IMR-90 (cell line): Measurements from ENCODE around the gene HRH4. TPM values are rescaled to one million over a fixed set of nuclear protein-coding genes. Genes with fewer than 3 reads are reported as not detected.

Experiments
- ATAC-seq: fragments of 200-7000 bp; cut with Tn5 transposase; 2 replicates; pipeline ENCODE4 v1.9.1; 2020; ENCODE audit warnings: low read depth, mild to moderate bottlenecking, moderate library complexity
- BruUV-seq: library from RNA; stranded (reverse); fragments of 400-500 nt; replicated peaks from 2 replicates; lab custom pipeline; 2021; lab: Mats Ljungman, UMichigan
- CTCF ChIA-PET: fragments of 300-600 bp; formaldehyde crosslinking; extraction: SDS; loops from one replicate; lab custom pipeline; 2021; ENCODE audit warnings: antibody characterized with exemption; lab: Yijun Ruan, JAX
- POLR2A ChIA-PET: fragments of 300-600 bp; sonication (Branson Sonifier 250); formaldehyde crosslinking; loops from one replicate; lab custom pipeline; 2022; ENCODE audit warnings: antibody characterized with exemption; ENCODE audit not compliant: unreplicated experiment; lab: Charles Lee
- DNase-seq: peaks from one replicate; pipeline ENCODE4 v3.0.0; 2013
- H2AFZ ChIP-seq: replicated peaks from 2 replicates; pipeline ENCODE3; 2013; ENCODE audit warnings: low read length, mild to moderate bottlenecking; ENCODE audit not compliant: poor library complexity
- H2AK5ac ChIP-seq: 2 replicates; pipeline ENCODE4 v1.6.1; 2013; ENCODE audit warnings: low read depth, low read length, inconsistent platforms
- H2AK9ac ChIP-seq: replicated peaks from 2 replicates; pipeline ENCODE3; 2013; ENCODE audit warnings: mild to moderate bottlenecking, low read depth, low read length, moderate library complexity; ENCODE audit not compliant: poor library complexity
- H2BK120ac ChIP-seq: 2 replicates; pipeline ENCODE4 v1.6.1; 2013; ENCODE audit warnings: low read depth, low read length, inconsistent platforms
- H2BK15ac ChIP-seq: 3 replicates; pipeline ENCODE4 v1.6.1; 2013; ENCODE audit warnings: low read depth, low read length, inconsistent platforms
- H2BK20ac ChIP-seq: 2 replicates; pipeline ENCODE4 v1.6.1; 2013; ENCODE audit warnings: low read depth, mild to moderate bottlenecking, inconsistent platforms, low read length, moderate library complexity
- H2BK5ac ChIP-seq: 2 replicates; pipeline ENCODE4 v1.6.1; 2013; ENCODE audit warnings: mild to moderate bottlenecking, low read depth, low read length, inconsistent platforms; ENCODE audit not compliant: poor library complexity, severe bottlenecking
- H3K14ac ChIP-seq: replicated peaks from 2 replicates; pipeline ENCODE4 v1.6.1; 2013; ENCODE audit warnings: low read depth, low read length, inconsistent platforms
- H3K18ac ChIP-seq: 2 replicates; pipeline ENCODE4 v1.6.1; 2013; ENCODE audit warnings: low read depth, low read length, control low read depth
- H3K23ac ChIP-seq: 2 replicates; pipeline ENCODE4 v1.6.1; 2013; ENCODE audit warnings: low read depth, low read length, inconsistent platforms
- H3K27ac ChIP-seq: 2 replicates; pipeline ENCODE4 v1.5.1; 2013; ENCODE audit warnings: mild to moderate bottlenecking, control low read depth, low read length; ENCODE audit not compliant: insufficient read depth
- H3K27me3 ChIP-seq: 2 replicates; pipeline ENCODE4 v1.6.1; 2013; ENCODE audit warnings: low read length; ENCODE audit not compliant: control insufficient read depth, insufficient read depth
- H3K36me3 ChIP-seq: 2 replicates; pipeline ENCODE4 v1.6.1; 2013; ENCODE audit warnings: low read length, mixed read lengths; ENCODE audit not compliant: control insufficient read depth, insufficient read depth
- H3K4ac ChIP-seq: 2 replicates; pipeline ENCODE4 v1.6.1; 2013; ENCODE audit warnings: low read depth, low read length, inconsistent platforms
- H3K4me1 ChIP-seq: 2 replicates; pipeline ENCODE4 v1.6.1; 2013; ENCODE audit warnings: low read length, mixed read lengths; ENCODE audit not compliant: control insufficient read depth, insufficient read depth
- H3K4me2 ChIP-seq: 2 replicates; pipeline ENCODE4 v1.6.1; 2013; ENCODE audit warnings: low read depth, mild to moderate bottlenecking, control low read depth, low read length, moderate library complexity
- H3K4me3 ChIP-seq: 2 replicates; pipeline ENCODE4 v1.5.1; 2013; ENCODE audit warnings: low read depth, mild to moderate bottlenecking, control low read depth, low read length, moderate library complexity; ENCODE audit not compliant: insufficient read depth
- H3K56ac ChIP-seq: 2 replicates; pipeline ENCODE4 v1.6.1; 2013; ENCODE audit warnings: low read length, inconsistent platforms; ENCODE audit not compliant: insufficient read depth; ENCODE audit errors: extremely low read depth
- H3K79me1 ChIP-seq, 2 experiments: 2 replicates each; pipeline ENCODE4 v1.6.1; 2013; ENCODE audit warnings: low read length in 2 of 2, inconsistent platforms in 1 of 2, low read depth in 1 of 2
- H3K9ac ChIP-seq: 2 replicates; pipeline ENCODE4 v1.6.1; 2013; ENCODE audit warnings: low read depth, low read length, control low read depth
- H3K9me1 ChIP-seq: 2 replicates; pipeline ENCODE4 v1.6.1; 2013; ENCODE audit warnings: low read length, inconsistent platforms; ENCODE audit not compliant: insufficient read depth
- H3K9me3 ChIP-seq: 2 replicates; pipeline ENCODE4 v1.6.1; 2013; ENCODE audit warnings: low read length; ENCODE audit not compliant: control insufficient read depth, insufficient read depth
- H4K20me1 ChIP-seq: 2 replicates; pipeline ENCODE4 v1.6.1; 2013; ENCODE audit warnings: low read length, inconsistent platforms; ENCODE audit not compliant: insufficient read depth
- H4K5ac ChIP-seq: 2 replicates; pipeline ENCODE4 v1.6.1; 2013; ENCODE audit warnings: mild to moderate bottlenecking, low read depth, low read length, control low read depth
- H4K8ac ChIP-seq, 2 experiments: 2 replicates each; pipeline ENCODE4 v1.6.1; 2013; ENCODE audit warnings: low read depth in 2 of 2, low read length in 2 of 2, control low read depth in 1 of 2, inconsistent platforms in 1 of 2
- H4K91ac ChIP-seq: 2 replicates; pipeline ENCODE4 v1.6.1; 2013; ENCODE audit warnings: low read depth, low read length, inconsistent platforms; ENCODE audit not compliant: insufficient read depth
- BHLHE40 ChIP-seq: fragments of 150-350 bp; IDR thresholded peaks from 2 replicates; pipeline ENCODE4 v1.6.1; 2016; ENCODE audit warnings: mild to moderate bottlenecking, low read depth, low read length
- CEBPB ChIP-seq: IDR thresholded peaks from 2 replicates; pipeline ENCODE4 v1.6.1; 2012; ENCODE audit warnings: low read depth, low read length, improper control_type of control experiment
- CHD1 ChIP-seq: IDR thresholded peaks from 2 replicates; pipeline ENCODE4 v1.6.1; 2012; ENCODE audit warnings: low read depth, low read length, improper control_type of control experiment
- FOS ChIP-seq: fragments of 150-350 bp; IDR thresholded peaks from 2 replicates; pipeline ENCODE4 v1.6.1; 2016; ENCODE audit warnings: low read depth, low read length
- MAZ ChIP-seq: IDR thresholded peaks from 2 replicates; pipeline ENCODE4 v1.6.1; 2012; ENCODE audit warnings: low read depth, mild to moderate bottlenecking, low read length, improper control_type of control experiment, moderate library complexity, borderline replicate concordance
- MXI1 ChIP-seq: IDR thresholded peaks from 2 replicates; pipeline ENCODE4 v1.6.1; 2012; ENCODE audit warnings: low read depth, mild to moderate bottlenecking, low read length, moderate library complexity, borderline replicate concordance
- NFE2L2 ChIP-seq: fragments of 150-350 bp; IDR thresholded peaks from 2 replicates; pipeline ENCODE4 v1.6.1; 2016; ENCODE audit warnings: low read depth, mild to moderate bottlenecking, low read length
- POLR2A ChIP-seq: IDR thresholded peaks from 2 replicates; pipeline ENCODE4 v1.6.1; 2012; ENCODE audit warnings: mild to moderate bottlenecking, low read depth, low read length
- RCOR1 ChIP-seq: IDR thresholded peaks from 2 replicates; pipeline ENCODE4 v1.6.1; 2012; ENCODE audit warnings: mild to moderate bottlenecking, low read length, improper control_type of control experiment; ENCODE audit not compliant: insufficient replicate concordance
- RFX5 ChIP-seq: IDR thresholded peaks from 2 replicates; pipeline ENCODE4 v1.8.0; 2012; ENCODE audit warnings: low read depth, mild to moderate bottlenecking, low read length, moderate library complexity
- SMC3 ChIP-seq: fragments of 150-350 bp; IDR thresholded peaks from 2 replicates; pipeline ENCODE4 v1.6.1; 2016; ENCODE audit warnings: low read depth, mild to moderate bottlenecking, antibody characterized with exemption, low read length, moderate library complexity
- WGBS, 2 experiments: methylation state at CpG; one replicate each; pipeline versions ENCODE4 v1.1.5 to v1.1.7; 2013; ENCODE audit warnings: missing lambda C conversion rate in 2 of 2; ENCODE audit not compliant: insufficient read length in 1 of 2; ENCODE audit errors: extremely low coverage in 2 of 2; 5-methylcytosine and 5-hydroxymethylcytosine counted together
- dilution Hi-C: fragments of 300-500 bp; cut with HindIII; formaldehyde crosslinking; loops from one replicate; pipeline ENCODE4 v1.14.3; 2018; ENCODE audit warnings: low sequenced_read_pairs; ENCODE audit not compliant: unreplicated experiment
- in situ Hi-C: fragments of 300-500 bp; cut with MboI; formaldehyde crosslinking; loops from 3 replicates; pipeline ENCODE4 v1.14.3; 2019; ENCODE audit warnings: low sequenced_read_pairs, inconsistent platforms, mixed read lengths
- intact Hi-C: fragments of 100-400 bp; cut with micrococcal nuclease; formaldehyde crosslinking; loops from 2 replicates; pipeline ENCODE4 v1.10.0; 2022
- polyA plus RNA-seq, 3 experiments: library from polyadenylated mRNA; depleted of rRNA; stranded (reverse); fragments of >200 nt; gene quantifications; 2 replicates each; pipeline ENCODE4 v1.2.3, GENCODE V29; 2012; ENCODE audit warnings: low replicate concordance in 1 of 3
- total RNA-seq: library from RNA; depleted of rRNA; stranded (reverse); fragments of >200 nt; gene quantifications from 2 replicates; pipeline ENCODE4 v1.2.3, GENCODE V29; 2012
- TF ChIP-seq, protein P1 (sequence below): fragments of 150-350 bp; IDR thresholded peaks from 2 replicates; pipeline ENCODE4 v1.6.1; 2017; ENCODE audit warnings: mild to moderate bottlenecking, antibody characterized with exemption, low read length, low read depth
- TF ChIP-seq, protein P2 (sequence below): fragments of 150-350 bp; IDR thresholded peaks from 2 replicates; pipeline ENCODE4 v1.6.1; 2016; ENCODE audit warnings: low read depth, mild to moderate bottlenecking, low read length, moderate library complexity, borderline replicate concordance

Gene HRH4
- total and polyA plus RNA-seq, 2 of the 4 experiments (the other 2 are of a cell fraction), result not detected

DNA sequence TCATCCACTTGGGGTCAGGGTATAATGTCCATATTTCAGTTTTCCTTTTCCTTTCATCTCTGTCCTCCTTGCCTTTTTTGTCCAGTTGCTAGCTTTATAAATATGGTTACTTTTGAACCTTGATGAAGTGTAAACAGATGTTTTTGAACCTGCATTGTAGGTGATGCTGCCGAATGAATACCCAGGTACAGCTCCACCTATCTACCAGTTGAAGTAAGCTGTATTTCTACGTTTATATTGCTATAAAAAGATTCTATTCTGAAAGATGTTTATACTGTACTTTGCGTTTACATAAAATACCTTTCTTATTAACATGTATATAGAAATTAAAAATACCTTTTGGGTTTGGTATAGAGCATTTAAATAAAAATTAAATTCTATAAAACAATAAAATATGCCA lies 31.7 kb upstream of the HRH4 start (continued):
- TF ChIP-seq RCOR1, result no peak
- TF ChIP-seq, protein P1, sequence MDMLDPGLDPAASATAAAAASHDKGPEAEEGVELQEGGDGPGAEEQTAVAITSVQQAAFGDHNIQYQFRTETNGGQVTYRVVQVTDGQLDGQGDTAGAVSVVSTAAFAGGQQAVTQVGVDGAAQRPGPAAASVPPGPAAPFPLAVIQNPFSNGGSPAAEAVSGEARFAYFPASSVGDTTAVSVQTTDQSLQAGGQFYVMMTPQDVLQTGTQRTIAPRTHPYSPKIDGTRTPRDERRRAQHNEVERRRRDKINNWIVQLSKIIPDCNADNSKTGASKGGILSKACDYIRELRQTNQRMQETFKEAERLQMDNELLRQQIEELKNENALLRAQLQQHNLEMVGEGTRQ, result no peak
- no peak for TF ChIP-seq CHD1

DNA sequence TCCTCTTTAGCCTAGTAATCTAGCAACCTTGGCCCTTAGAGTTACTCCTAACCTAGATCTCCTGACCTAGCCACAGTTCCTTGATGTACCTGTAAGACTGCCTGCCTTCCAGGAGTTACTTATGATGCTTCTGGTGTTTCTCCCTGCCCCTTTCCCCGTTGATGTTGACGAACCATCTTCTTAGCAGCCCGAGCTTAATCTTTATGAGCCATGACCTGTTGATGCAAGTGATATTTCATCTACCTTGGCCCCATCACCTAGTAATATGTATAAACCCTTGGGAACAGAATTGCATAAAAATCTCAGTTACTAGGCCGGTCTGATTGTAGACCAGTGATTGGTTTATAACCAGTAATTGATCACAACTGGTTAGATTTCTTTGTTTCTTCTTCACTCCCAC lies 31.2 kb upstream of the HRH4 start:
- H3K4me3 ChIP-seq, result no peak overlapping the region

More for the DNA sequence above, 31.2 kb upstream of the HRH4 start:
- Histone ChIP-seq H4K8ac (no peak overlapping the region), H2BK120ac (no peak overlapping the region), H2BK20ac (no peak overlapping the region), H4K91ac (no peak overlapping the region), H2AFZ (no peak overlapping the region), H3K56ac (no peak overlapping the region), H3K4me1 (no peaks in the 10 kb centered on the region; the same call in 1 of the 2 replicates), H3K9me1 (peaks cover 3% of the 10 kb centered on the region), H3K4ac (no peak overlapping the region), H3K4me2 (no peak overlapping the region), H3K27ac (no peak overlapping the region), H3K27me3 (no peaks in the 10 kb centered on the region), H2BK5ac (no peak overlapping the region), H3K14ac (no peak overlapping the region), H3K79me1 (peaks cover 19 to 29% of the 10 kb centered on the region in 2 experiments), H2AK9ac (no peak overlapping the region), H4K5ac (no peak overlapping the region), H3K23ac (no peak overlapping the region), H3K9me3 (no peaks in the 10 kb centered on the region), H3K9ac (no peak overlapping the region), H2AK5ac (no peak overlapping the region), H4K20me1 (no peaks in the 10 kb centered on the region), H3K18ac (no peak overlapping the region), H3K36me3 (peaks cover 3% of the 10 kb centered on the region; the same call in 1 of the 2 replicates), H2BK15ac (no peak overlapping the region)
- dilution Hi-C loops (no loop called here), in situ Hi-C loops (no loop called here), intact Hi-C loops (no loop called here)
- ATAC-seq (no peak), DNase-seq (no peak)
- no TSS peak for BruUV-seq
- no CpG with 5 or more reads among the region's 4 CpGs for WGBS, 2 experiments
- TF ChIP-seq MXI1 (no peak), NFE2L2 (no peak), FOS (no peak), CEBPB (no peak), POLR2A (no peak), RCOR1 (no peak), SMC3 (no peak), BHLHE40 (no peak), MAZ (no peak), RFX5 (no peak)
- TF ChIP-seq, protein P2, sequence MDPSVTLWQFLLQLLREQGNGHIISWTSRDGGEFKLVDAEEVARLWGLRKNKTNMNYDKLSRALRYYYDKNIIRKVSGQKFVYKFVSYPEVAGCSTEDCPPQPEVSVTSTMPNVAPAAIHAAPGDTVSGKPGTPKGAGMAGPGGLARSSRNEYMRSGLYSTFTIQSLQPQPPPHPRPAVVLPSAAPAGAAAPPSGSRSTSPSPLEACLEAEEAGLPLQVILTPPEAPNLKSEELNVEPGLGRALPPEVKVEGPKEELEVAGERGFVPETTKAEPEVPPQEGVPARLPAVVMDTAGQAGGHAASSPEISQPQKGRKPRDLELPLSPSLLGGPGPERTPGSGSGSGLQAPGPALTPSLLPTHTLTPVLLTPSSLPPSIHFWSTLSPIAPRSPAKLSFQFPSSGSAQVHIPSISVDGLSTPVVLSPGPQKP, result no peak
- TF ChIP-seq, protein P1, result no peak
- CTCF ChIA-PET, result no interaction called here
- POLR2A ChIA-PET, result no interaction called here
